BJ (cell line): ENCODE measurements around the gene SLC35A1. TPM values are rescaled to one million over a fixed set of nuclear protein-coding genes. Genes with fewer than 3 reads are reported as not detected.

Experiments
- CTCF ChIA-PET: fragments of 350-600 bp; formaldehyde crosslinking; extraction: SDS; loops from one replicate; lab custom pipeline; 2021; ENCODE audit warnings: antibody characterized with exemption, inconsistent platforms; lab: Yijun Ruan, JAX
- POLR2A ChIA-PET: fragments of 300-600 bp; sonication (Branson Sonifier 250); formaldehyde crosslinking; extraction: SDS; loops from one replicate; lab custom pipeline; 2021; ENCODE audit warnings: antibody characterized with exemption; lab: Charles Lee
- DNase-seq: peaks from one replicate; pipeline ENCODE4 v3.0.0-alpha.2; 2011; ENCODE audit warnings: low read depth
- H3K27me3 ChIP-seq: 2 replicates; pipeline ENCODE4 v1.6.0; 2011; ENCODE audit warnings: low read length; ENCODE audit not compliant: control insufficient read depth, insufficient read depth
- H3K36me3 ChIP-seq: 2 replicates; pipeline ENCODE4 v1.5.1; 2011; ENCODE audit warnings: low read length; ENCODE audit not compliant: control insufficient read depth, insufficient read depth
- H3K4me3 ChIP-seq: 2 replicates; pipeline ENCODE4 v1.5.1; 2011; ENCODE audit warnings: low read depth, mild to moderate bottlenecking, control low read depth, low read length
- polyA plus RNA-seq: library from polyadenylated mRNA; depleted of rRNA; stranded (reverse); fragments of >200 nt; gene quantifications from 2 replicates; pipeline ENCODE4 v1.2.3, GENCODE V29; 2011
- TF ChIP-seq, protein P1 (sequence below): IDR thresholded peaks from 2 replicates; pipeline ENCODE4 v1.5.1; 2011; ENCODE audit warnings: low read depth, mild to moderate bottlenecking, control low read depth, inconsistent platforms, low read length, moderate library complexity; ENCODE audit not compliant: insufficient read depth

The SLC35A1 gene
- polyA plus RNA-seq, 1 experiment, result 10.5 TPM

GRCh38 chr6:87494761-87495422 lies 22.1 kb downstream of the SLC35A1 start:
- no peak overlapping the region for H3K4me3 ChIP-seq
- no peaks in the 10 kb centered on the region for H3K36me3 ChIP-seq
- no peak for DNase-seq
- TF ChIP-seq, protein P1, sequence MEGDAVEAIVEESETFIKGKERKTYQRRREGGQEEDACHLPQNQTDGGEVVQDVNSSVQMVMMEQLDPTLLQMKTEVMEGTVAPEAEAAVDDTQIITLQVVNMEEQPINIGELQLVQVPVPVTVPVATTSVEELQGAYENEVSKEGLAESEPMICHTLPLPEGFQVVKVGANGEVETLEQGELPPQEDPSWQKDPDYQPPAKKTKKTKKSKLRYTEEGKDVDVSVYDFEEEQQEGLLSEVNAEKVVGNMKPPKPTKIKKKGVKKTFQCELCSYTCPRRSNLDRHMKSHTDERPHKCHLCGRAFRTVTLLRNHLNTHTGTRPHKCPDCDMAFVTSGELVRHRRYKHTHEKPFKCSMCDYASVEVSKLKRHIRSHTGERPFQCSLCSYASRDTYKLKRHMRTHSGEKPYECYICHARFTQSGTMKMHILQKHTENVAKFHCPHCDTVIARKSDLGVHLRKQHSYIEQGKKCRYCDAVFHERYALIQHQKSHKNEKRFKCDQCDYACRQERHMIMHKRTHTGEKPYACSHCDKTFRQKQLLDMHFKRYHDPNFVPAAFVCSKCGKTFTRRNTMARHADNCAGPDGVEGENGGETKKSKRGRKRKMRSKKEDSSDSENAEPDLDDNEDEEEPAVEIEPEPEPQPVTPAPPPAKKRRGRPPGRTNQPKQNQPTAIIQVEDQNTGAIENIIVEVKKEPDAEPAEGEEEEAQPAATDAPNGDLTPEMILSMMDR, result no peak
- no peaks in the 10 kb centered on the region for H3K27me3 ChIP-seq
- ChIA-PET CTCF (interaction anchor here (0.7 kb wide), 2 partner anchors 9 to 36 kb away, joined by 3 read pairs; no protein-coding TSS in a partner anchor), POLR2A (no interaction called here)

DNA sequence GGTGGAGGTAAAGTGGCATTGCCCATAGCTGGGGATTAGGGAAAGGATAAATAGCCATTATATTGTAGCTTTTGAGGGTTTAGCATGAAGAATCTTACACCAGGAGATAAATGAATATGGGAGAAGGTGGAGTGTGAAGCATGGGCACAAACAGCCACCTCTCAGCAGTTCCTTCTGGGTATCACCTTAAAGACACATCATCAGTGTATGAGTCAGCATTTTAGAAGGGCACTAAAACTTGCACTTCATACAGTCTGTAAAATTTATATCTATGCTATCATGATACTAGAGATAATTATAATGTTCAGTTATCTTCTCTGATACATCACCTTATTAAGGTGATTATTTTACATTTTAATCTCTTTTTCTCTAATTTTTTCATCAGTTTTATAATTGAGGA lies 25.3 kb downstream of the SLC35A1 start:
- TF ChIP-seq, protein P1, result no peak
- ChIA-PET POLR2A (no interaction called here), CTCF (interaction anchor here (0.9 kb wide), 1 partner anchor 12 kb away, joined by 3 read pairs; no protein-coding TSS in a partner anchor)
- Histone ChIP-seq H3K36me3 (no peaks in the 10 kb centered on the region; the same call in 1 of the 2 replicates), H3K4me3 (no peak overlapping the region), H3K27me3 (no peaks in the 10 kb centered on the region)
- DNase-seq, result no peak

DNA sequence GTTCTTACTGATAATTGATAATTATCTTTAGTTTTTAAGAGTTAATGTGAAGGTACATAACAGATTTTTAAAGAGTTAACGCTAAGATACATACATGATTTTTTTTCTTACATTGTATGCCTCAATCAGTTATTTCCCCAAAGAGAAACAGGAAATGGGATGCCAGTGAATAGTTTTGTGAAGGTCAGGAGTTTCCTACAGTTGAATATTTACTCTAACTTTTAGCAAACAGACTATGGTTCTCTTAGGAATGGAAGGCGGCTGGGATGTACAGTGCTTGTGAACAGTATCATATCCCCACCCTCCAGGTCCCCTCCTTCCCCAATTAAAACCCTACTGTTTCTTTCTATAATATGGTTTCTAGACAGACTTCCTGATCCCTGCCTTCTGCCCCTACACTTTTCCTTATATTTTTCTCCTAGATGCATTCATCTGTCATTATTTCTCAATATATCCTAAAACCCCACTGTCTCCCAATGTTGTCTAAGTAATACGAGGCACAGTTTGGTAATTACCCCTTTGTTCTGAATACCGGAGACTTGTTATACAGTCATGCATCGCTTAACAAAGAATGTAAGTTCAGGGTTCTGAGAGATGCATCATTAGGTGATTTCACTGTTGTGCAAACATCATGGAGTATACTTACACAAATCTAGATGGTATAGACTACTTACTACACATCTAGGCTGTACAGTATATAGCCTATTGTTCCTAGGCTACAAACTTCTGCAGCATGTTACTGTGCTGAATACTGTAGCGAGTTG lies 29.2 kb downstream of the SLC35A1 start:
- Histone ChIP-seq H3K36me3 (peaks cover 2% of the 10 kb centered on the region), H3K27me3 (no peaks in the 10 kb centered on the region), H3K4me3 (no peak overlapping the region)
- POLR2A ChIA-PET, result no interaction called here
- DNase-seq, result no peak
- CTCF ChIA-PET, result no interaction called here
- TF ChIP-seq, protein P1, result no peak

DNA sequence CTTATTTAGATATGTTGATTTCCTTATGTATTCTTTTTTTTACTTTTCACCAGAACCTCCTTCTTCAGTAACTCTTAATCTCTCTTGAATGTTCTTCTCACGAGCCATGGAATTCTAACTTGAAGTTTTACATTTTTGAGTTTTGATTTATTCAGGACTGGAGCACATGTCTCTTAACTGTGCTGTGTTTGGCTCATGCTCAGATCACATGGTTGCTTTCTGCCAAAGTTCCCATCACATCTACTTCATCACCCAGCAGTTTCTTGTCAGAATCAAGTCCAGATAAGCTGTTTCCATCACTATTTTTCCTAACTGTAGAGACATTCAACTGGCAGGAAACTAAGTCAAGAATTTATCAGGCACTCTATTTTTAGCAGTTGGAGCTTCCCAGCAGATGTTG lies 31.7 kb downstream of the SLC35A1 start:
- peaks cover 2% of the 10 kb centered on the region for H3K36me3 ChIP-seq
- TF ChIP-seq, protein P1, result no peak
- no peak overlapping the region for H3K4me3 ChIP-seq
- no peaks in the 10 kb centered on the region for H3K27me3 ChIP-seq
- CTCF ChIA-PET, result interaction anchor here (1.4 kb wide), 1 partner anchor 42 kb away, joined by 3 read pairs; no protein-coding TSS in a partner anchor
- POLR2A ChIA-PET, result no interaction called here
- no peak for DNase-seq

GRCh38 chr6:87514831-87515230 lies 42.1 kb downstream of the SLC35A1 start:
- Histone ChIP-seq H3K36me3 (peaks cover 11% of the 10 kb centered on the region), H3K27me3 (no peaks in the 10 kb centered on the region), H3K4me3 (no peak overlapping the region)
- POLR2A ChIA-PET, result no interaction called here
- no peak for DNase-seq
- CTCF ChIA-PET, result no interaction called here
- TF ChIP-seq, protein P1, result no peak
